Stimulated activated CD8-positive, alpha-beta memory T cell treated with anti-CD3 and anti-CD28 coated beads, Interleukin-12 subunit alpha, Interleukin-12 subunit beta, amount 100 ng/mL, for 4 hours (primary cell): ENCODE measurements around the gene CALR3.
"Not testable (repeated sequence)": the region's sequence is repeated elsewhere in the genome, so short reads cannot be mapped to it uniquely, and the experiment has no call there.

Experiments
- DNase-seq: peaks from one replicate; pipeline ENCODE4 v3.0.0-alpha.2; 2020; ENCODE audit warnings: low read depth

CALR3 gene

DNA sequence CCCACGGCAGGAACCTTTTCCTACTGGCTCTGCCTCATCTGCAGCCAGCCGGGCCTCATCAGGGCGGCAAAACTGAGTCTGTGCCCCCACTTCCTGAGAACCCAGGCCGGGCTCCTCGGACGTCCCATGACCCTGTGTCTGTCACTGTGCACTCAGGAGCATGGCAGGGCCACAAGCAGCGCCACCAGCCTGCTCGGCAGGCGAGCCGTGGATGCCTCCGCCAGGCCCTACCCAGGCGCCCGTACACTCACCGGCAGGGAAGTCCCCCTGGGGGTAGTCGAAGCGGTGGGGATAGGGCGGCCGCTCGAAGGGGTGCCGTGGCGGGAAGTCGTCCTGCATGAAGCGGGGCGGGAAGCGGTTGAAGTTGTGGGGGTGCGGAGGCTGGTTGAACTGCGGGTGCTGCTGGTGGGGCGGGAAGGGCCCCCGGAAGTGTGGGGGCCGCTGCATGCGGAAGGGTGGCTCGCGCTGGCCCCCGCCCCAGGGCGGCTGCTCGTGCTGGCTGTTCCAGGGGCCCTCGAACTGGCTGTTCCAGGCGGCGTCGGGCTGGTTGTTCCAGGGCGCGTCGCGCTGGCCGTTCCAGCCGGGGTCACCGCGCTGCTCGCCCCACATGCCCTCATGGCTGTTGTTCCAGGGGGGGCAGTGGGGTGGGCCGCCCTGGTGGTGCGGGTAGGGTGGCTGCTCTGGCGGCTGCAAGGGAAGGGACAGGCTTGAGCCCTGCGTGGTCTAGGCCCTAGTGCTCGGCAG, 29.2 kb upstream of the CALR3 start:
- DNase-seq: no peak

GRCh38 chr19:16522559-16523377, 26.8 kb upstream of the CALR3 start:
- DNase-seq: no peak

DNA sequence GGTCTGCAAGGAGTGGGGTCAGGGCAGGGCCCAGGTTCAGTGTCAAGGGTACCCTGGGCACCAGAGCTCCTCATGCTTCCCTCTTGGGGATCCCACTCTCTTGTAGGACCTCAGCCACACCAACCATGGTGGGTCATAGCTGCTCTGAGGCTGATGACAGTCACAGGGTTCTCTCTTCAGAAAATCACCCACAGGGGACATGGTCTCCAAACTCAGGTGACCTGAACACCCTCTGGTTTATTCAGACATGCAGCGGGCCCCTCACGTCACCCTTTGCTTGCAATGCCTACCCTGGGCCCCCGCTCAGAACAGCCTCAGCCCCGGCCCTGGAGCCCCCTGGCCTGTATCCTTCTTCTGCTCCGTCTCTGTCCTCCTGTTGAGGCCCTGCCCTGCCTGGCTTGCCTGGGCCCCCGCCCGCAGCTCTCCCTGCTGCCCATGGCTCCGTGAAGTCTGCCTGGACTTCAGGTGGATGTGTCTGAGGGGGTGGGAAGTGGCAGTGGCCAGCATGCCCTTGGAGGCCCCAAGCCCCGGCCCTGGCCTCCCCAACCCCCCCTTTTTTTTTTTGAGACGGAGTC, 25.8 kb upstream of the CALR3 start:
- no peak for DNase-seq

DNA sequence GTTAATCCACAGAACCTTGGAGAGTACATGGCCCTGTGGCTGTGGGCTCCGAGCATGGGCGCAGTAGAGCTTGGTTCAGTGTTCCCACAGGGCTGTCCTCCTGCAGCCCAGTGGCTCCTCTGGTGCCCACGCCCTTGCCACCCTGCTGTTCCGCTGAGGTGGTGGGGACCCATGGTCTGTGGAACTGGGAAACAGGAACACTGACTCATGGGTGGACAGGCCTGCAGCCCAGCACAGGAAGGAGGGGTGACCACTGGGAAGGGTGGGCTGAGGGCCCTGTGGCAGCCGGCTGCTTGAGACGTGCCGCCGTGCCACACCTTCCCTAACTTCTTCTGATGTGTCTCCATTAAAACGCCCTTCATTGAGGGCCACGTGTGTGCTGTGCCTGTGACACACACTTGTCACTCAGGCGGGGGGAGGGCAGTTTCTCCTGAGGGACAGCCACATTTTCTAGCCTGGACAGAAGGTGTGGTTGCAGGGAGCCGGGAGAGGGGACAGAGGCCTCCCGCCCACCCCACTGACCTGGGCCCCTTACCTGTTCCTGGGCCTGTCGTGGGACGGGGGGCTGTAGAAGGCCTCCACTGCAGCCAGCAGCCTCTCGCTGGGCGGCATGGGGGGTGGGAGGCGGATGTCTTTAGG, 25.1 kb upstream of the CALR3 start:
- no peak for DNase-seq

DNA sequence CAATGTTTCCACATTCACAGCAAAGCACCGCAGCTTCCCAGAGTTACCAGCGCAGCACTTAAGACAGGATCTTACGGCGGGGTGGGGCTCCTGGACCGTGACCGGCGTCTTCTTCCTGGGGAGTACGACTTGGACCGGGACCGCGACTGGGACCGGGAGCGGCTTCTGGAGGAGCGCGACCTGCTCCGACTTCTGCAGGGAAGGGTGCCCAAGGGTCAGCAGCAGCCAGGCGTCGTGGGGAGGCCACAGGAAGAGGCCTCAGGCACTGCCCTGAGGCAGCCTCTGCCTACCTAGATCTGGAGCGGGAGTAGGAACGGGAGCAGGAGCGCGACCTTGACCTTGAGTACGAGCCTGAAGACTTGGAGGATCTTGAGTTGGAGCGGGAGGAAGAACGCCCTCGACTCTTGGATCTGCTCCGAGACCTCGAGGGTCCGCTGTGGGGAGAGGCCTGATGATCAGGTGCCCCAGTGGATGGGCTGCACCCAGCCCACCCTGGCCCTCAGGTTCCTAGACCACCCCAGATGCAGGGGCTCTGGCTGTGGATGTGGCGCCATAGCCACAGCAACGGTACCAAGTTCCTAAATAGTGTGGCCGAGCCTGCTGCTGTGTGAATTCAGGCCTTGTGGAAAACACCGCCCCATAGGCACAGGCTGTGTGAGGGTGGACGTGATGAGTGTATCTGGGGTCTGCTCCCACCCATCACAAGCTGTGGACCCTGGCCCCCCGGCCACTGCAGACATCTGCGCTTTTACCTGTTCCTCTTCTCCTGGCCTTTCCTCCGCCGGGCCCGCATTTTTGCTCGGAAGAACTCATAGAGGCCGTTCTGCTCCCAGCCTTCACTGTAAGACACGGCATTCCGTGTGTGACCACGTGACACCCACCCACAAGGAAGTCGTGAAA, 24.4 kb upstream of the CALR3 start:
- DNase-seq: no peak

- DNase-seq: no peak
Measured at GRCh38 chr19:16519230-16519687, 23.3 kb upstream of the CALR3 start.

DNA sequence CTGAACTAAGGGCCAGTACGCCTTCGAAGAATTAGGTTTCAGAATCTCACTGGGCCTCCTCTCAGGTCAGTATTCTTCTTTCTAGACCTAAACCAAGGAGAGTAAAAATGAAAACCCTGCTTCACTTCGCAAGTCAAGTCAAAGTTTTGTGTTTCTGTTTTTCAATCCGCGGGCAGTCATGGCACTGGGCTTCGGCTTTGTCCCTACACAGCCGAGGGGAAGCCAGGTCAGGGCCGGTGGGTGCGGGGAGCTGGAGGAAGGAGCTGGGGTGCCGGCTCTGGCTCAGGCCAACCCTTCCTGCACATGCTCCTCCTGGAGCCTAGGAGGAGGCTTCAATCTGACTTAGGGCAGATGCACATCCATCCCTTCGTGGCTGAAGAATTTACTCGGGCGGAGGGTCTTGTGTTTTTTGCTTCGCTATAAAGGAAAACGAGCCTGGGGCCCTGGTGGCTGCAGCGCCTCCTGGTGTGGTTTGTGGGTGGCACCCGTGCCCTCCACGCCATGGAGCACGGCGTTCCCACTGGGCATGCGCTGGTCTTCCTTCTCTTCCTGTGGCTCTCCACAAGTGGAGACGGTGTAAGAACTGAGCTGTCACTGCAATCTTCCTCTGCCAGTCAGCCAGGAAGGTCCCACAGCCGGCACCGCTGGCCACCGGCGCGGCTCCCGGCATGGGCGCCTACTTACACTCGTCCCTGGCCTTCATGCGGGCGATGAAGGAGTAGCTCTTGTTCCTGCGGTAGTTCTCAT, 22.7 kb upstream of the CALR3 start:
- DNase-seq: no peak

GRCh38 chr19:16518061-16518460, 22.1 kb upstream of the CALR3 start:
- DNase-seq: no peak

- DNase-seq: no peak
Measured at GRCh38 chr19:16516923-16517610, 21.1 kb upstream of the CALR3 start.

- no peak for DNase-seq
Measured at GRCh38 chr19:16516381-16516780, 20.4 kb upstream of the CALR3 start.

DNA sequence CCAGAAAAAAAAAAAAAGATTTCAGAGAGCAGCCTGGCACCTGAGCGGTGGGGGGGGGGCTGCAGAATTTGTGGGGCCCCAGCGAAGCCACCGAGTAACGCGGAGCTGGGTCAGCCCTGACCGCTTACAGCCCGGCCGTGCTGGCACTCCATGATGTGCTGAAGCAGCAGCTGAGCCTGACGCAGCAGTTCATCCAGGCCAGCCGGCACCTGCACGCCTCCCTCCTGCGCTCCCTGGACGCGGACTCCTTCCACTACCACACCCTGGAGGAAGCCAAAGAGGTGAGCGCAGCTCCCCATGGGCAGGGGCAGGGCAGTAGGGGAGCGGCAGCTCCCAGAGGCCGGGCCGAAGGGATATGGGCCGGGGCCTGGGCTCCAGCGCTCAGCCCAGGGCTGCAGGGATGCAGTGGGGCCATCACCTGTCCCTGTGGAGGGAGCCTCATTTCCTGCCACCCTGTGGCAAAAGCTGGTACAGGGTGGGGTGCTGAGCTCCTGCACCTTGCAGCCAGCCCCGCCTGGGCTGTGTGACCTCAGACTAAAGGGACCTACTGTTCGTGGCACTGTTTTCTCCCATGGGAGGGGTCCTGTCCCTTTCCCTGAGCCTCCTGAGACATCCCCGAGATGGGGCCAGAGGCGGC, 18.5 kb upstream of the CALR3 start:
- no peak for DNase-seq

DNA sequence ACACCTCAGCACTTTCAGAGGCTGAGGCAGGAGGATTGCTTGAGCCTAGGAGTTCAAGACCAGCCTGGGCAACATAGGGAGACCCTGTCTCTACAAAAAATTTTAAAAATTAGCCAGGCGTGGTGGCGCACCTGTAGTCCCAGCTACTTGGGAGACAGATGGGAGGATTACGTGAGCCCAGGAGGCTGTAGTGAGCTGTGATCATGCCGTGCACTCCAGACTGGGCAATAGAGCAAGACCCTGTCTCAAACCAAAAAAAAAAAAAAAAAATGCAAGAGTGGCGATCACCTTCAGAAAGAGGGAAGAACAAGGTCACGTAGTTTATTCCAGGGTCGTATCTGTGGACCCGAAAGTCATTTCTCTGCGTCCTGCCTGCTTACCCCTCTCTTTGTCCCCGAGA, 16.6 kb upstream of the CALR3 start:
- not testable (repeated sequence) for DNase-seq

- DNase-seq: no peak
Measured at GRCh38 chr19:16509141-16510061, 13.4 kb upstream of the CALR3 start.

DNA sequence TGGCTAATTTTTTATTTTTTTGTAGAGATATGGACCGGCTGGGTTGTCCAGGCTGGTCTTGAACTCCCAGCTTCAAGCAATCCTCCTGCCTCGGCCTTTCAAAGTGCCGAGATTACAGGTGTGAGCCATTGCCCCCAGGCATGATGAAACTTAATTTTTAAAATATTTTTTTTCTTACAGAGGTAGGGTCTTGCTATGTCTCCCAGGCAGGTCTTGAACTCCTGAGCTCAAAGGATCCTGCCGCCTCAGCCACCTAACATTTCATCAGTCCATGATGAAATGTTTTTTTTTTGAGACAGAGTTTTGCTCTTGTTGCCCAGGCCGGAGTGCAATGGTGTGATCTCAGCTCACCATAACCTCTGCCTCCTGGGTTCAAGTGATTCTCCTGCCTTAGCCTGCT, 12.6 kb upstream of the CALR3 start:
- no peak for DNase-seq

- DNase-seq: no peak
Measured at GRCh38 chr19:16506961-16507360, 11.0 kb upstream of the CALR3 start.

- not testable (repeated sequence) for DNase-seq
Measured at GRCh38 chr19:16506161-16506560, 10.2 kb upstream of the CALR3 start.

GRCh38 chr19:16504271-16504670, 8.3 kb upstream of the CALR3 start:
- DNase-seq: no peak

GRCh38 chr19:16497837-16498236, 1.9 kb upstream of the CALR3 start:
- DNase-seq: no peak

GRCh38 chr19:16497042-16497441, 1.1 kb upstream of the CALR3 start:
- DNase-seq: no peak
